Skin of body (tissue), 2 donors: ENCODE measurements around the gene PCDH9. TPM values are rescaled to one million over a fixed set of nuclear protein-coding genes. Genes with fewer than 3 reads are reported as not detected.
A peak's percentile ranks its signal among the peaks of the same experiment; 100 is the strongest.
"Not testable (repeated sequence)": the region's sequence is repeated elsewhere in the genome, so short reads cannot be mapped to it uniquely, and the experiment has no call there.

Experiments used
- DNase-seq: peaks from one replicate; lab custom pipeline; 2025; lab: John Stamatoyannopoulos, UW
- total RNA-seq: library from RNA; depleted of rRNA; stranded (reverse); fragments of >200 nt; gene quantifications from one replicate; pipeline ENCODE4 v1.2.3, GENCODE V29; 2014

Gene PCDH9
- total RNA-seq, 1 donor from 2014 or later, result 5.5 TPM

- DNase-seq, result no peak
These were observed 96.7 kb downstream of the PCDH9 start for GRCh38 chr13:67133476-67133875.

DNA sequence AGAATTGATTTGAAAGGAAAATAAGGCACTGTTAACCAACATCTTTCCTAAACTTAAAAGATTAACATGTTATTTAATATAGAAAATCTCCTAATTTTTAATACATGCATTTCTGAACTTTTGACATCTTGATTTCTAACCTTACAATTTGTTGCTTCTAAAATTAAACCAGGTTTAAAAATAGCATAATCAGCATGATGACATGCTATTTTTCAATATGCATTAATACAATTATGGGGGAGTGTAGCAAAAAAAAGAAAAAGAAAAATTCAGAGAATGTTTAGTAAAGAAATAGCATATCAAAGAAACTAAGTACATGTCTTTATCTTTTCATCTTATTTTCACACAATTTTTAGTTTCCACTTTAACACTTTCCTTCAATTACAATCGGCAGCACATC lies 98.7 kb downstream of the PCDH9 start:
- no peak for DNase-seq

- no peak for DNase-seq
These were observed 99.7 kb downstream of the PCDH9 start for GRCh38 chr13:67130444-67130843.

GRCh38 chr13:67128136-67128535 lies 102.0 kb downstream of the PCDH9 start:
- no peak for DNase-seq

DNA sequence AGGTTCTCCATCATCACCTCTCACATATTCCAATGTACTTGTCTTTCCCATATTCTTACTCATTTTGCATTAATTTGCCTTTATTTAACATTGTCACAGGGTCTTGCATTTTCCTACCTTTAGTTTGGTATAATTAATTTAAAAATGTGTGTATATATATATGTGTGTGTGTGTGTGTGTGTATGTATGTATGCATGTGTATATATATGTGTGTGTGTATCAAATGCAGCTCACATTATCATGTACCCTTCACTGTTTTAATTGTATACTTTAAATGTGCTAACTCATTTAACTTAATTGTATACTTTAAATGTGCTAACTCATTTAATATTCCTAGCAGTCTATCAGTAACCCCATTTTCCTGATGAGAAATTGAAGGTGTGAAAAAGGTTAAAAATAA lies 104.5 kb downstream of the PCDH9 start:
- no peak for DNase-seq

GRCh38 chr13:67123165-67123564 lies 107.0 kb downstream of the PCDH9 start:
- DNase-seq, result no peak

DNA sequence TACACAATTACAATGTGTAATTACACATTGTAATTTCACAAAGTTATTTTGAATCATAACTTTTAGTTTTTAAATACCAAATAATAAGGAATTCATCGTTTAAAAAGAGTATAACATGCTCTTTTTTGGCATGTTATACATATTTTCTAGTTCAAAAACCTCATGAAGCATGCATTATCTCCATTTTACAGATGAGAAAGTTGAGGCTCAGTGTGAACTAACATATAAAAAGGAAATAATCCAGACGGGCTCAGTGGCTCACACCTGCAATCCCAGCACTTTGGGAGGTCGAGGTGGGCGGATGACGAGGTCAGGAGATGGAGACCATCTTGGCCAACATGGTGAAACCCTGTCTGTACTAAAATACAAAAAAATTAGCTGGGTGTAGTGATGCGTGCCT lies 107.9 kb downstream of the PCDH9 start:
- no peak for DNase-seq

DNA sequence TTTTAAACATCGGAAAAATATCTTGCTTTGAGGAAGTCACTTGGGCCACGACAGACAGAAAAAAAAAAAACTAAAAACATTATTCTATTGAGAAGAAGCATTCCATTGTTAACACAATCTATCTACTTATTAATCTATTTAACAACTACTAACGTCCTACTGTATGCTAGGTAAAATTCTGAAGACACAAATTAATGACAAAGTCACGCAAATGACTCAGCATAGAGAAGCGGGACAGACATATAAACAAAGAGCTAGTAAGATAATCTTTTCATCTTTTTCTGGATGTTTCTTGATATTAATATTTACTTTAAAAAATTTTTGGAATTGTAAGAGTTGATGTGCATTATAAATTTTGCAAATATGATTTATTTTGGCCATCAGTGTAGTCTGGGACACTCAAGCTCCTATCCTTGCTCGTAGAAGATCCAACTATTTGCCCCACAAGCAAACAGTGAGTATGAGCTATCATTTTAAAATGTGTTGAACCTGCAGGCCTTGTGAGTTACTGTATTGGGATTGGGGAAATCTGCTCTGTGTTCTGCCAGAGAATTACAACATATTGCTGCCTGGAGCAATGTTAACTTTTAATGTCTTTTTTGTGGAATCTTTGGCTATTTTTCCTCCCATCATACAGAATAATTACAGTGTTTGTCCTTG lies 109.1 kb downstream of the PCDH9 start:
- DNase-seq, result no peak

GRCh38 chr13:67119481-67119894 lies 110.6 kb downstream of the PCDH9 start:
- DNase-seq, result no peak

DNA sequence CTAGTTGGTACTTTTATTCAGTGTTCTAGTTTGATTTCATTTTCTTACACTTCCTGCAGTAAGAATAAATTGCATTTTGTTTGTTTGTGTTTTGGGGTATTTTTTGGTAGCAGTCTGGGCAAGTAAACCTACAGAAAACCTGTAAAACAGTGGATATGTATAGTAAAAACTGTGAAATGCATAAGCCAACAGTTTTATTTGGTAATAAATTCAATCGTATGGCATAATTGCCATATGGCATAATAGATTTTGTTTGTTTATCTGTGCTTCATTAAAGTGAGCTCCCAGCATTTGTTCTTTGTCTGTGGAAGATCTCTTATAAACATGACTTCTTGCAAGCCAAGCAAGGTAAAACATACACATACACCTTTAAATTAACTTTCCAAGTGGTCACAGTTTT lies 111.9 kb downstream of the PCDH9 start:
- no peak for DNase-seq

- DNase-seq, result peak; percentile 17
These were observed 113.1 kb downstream of the PCDH9 start for GRCh38 chr13:67117010-67117550.

GRCh38 chr13:67107979-67108378 lies 122.2 kb downstream of the PCDH9 start:
- DNase-seq, result no peak

DNA sequence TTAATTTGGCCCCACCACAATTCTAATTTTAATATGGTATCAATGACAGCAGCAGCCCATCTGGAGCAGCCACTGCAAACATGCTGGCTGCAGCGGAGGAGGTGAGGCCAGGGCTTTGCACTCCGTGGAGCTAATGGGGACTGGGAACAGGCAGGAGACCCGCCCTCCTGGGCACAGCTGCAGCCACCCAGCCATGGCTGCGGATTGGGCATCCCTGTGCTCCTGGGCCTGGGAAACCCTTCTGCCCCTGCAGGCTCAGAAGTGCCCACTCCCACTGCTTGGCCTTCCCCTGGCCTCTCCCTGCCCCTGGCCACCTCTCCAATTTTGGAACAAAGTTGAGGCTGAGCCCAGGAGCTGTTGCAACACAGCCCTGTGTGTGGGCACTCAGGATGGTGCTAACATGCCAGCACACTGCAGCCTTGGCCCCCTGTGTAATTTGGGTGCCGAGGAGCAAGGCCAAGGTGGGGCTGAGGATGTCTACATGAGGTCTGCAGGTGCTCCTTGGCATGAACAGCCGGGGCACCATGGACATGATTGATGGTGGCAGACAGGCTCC lies 123.6 kb downstream of the PCDH9 start:
- no peak for DNase-seq

DNA sequence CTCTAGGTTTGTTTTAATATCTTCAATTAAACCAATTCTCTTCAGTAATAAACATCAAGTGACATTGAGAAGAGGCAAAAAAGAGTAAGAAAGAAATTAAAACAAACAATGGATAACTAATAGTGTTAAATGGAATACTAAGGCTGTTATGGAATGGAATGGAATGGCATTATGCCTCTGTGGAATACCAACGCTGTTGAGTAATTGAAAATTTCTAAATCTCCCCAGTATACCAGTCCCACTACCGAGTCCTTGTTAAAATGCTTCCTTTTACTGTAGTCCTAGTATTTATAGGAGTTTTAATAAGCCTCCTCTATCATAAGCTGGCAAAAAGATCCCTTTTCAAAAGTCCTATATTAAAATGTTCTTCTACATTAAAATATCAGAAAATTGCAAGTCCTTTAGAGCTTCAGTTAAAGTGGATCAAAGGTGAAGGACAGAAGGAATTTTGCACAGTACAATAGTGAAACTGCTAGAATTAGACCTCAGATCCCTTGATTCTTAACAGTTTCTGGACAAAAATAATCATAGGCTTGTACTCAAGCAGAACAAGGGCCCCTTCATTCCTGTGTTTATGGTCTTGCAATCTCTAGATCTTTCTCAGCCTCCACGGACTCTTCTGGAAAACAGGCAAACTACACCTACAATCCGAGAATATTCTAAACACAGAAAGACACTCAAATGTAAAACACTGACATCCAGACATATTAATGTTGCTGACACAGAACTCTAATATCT lies 128.2 kb downstream of the PCDH9 start:
- no peak for DNase-seq

GRCh38 chr13:67100730-67101129 lies 129.4 kb downstream of the PCDH9 start:
- no peak for DNase-seq

- DNase-seq, result no peak
These were observed 130.6 kb downstream of the PCDH9 start for GRCh38 chr13:67099494-67099893.

DNA sequence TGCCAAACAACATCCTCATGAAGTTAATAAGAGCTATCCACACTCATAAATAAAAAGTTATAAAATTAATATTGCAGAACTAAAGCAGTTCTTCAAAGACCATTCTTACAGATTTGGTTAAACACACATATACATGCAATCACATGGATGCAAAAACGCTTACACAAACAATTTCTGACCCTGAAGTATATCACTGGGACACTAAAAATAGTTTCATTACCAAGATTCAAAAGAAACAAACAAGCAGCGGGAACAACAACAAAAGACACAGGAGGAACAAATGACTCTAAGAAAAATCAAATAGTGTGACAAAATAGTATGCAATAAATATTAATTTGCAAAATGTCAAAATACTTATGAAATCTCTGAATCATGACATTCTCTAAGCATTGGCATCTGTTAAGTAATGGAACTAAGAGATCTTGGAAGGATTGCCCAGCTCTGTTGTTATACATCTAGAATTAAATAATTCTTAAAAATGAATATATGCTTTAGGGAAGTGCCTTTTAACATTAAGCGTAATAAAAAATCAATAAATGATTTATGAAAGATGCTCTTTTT lies 132.2 kb downstream of the PCDH9 start:
- no peak for DNase-seq

- not testable (repeated sequence) for DNase-seq
These were observed 133.2 kb downstream of the PCDH9 start for GRCh38 chr13:67096893-67097292.

DNA sequence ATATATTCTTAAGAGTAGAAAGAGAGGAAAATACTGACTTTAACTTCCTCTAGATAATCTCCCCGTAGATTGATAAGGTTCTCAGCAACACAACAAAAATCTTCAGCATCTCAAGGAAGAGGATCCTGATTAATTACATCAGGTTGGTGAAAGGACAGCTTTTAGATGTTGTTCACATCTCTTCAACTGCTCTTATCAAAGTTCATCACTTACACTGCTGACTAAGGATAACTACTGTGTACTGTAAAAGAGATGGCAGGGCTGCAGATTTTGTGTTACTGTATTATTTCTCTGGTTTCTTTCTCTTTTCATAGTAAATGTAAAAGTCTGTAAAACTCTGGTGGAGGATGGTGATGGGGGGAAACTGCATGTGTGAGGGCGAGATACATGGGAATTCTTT lies 133.7 kb downstream of the PCDH9 start:
- no peak for DNase-seq

- no peak for DNase-seq
These were observed 134.5 kb downstream of the PCDH9 start for GRCh38 chr13:67095621-67096020.

GRCh38 chr13:67094952-67095351 lies 135.2 kb downstream of the PCDH9 start:
- DNase-seq, result no peak

GRCh38 chr13:67094078-67094477 lies 136.1 kb downstream of the PCDH9 start:
- no peak for DNase-seq
